ENCODE results near the gene CORO1C. TPM values are rescaled to one million over a fixed set of nuclear protein-coding genes. Genes with fewer than 3 reads are reported as not detected.

The CORO1C gene
- total RNA-seq, 6 experiments from 2014 or later: 36.6 to 100 (median 57.5) TPM

DNA sequence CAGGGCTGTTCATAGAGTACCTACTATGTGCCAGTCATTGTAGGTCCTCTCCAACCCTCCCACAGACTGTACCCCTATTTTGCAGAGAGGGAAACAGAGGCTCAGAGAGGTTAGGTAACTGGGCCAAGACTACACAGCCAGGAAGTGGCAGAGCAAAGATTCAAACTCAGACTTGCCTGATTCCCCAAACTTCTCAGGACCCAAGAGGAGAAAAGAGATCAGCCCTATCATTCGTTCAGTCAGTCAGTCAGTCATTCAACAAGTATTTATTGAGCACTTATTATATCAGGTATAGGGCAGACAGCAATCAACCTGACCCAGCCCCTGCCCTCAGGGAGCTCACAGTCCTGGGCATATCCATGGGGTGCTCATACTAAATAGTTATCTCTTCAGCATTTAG, 39.6 kb upstream of the CORO1C start:
- no peak overlapping the region for H3K4me3 ChIP-seq
- H3K9me3 ChIP-seq: no peaks in the 10 kb centered on the region
- TF ChIP-seq POLR2A (IDR thresholded peaks at IDR 0.05) (no peak), CTCF (IDR thresholded peaks at IDR 0.05) (no peak)
- H3K36me3 ChIP-seq: no peaks in the 10 kb centered on the region
- DNase-seq (no peak), ATAC-seq (no peak)
- WGBS (ENCODE audit: insufficient coverage, low coverage, low lambda C conversion rate, missing lambda C conversion rate): 83% methylated on average over 1 of the region's 1 CpG
- H3K27me3 ChIP-seq: no peaks in the 10 kb centered on the region
- intact Hi-C loops (cut with DNase I): no loop called here
- H3K4me1 ChIP-seq: peaks cover 0 to 15% (median 10%) of the 10 kb centered on the region in 4 donors
- no peak overlapping the region for H3K27ac ChIP-seq

GRCh38 chr12:108770269-108770829, 39.0 kb upstream of the CORO1C start:
- intact Hi-C loops (cut with DNase I): no loop called here
- 80% methylated on average over 3 of the region's 11 CpGs for WGBS (ENCODE audit: insufficient coverage, low coverage, low lambda C conversion rate, missing lambda C conversion rate)
- DNase-seq (no peak), ATAC-seq (no peak)
- no peak overlapping the region for H3K27ac ChIP-seq
- H3K4me3 ChIP-seq: no peak overlapping the region
- H3K27me3 ChIP-seq: no peaks in the 10 kb centered on the region
- no peaks in the 10 kb centered on the region for H3K9me3 ChIP-seq
- TF ChIP-seq POLR2A (IDR thresholded peaks at IDR 0.05) (no peak), CTCF (IDR thresholded peaks at IDR 0.05) (no peak)
- no peaks in the 10 kb centered on the region for H3K36me3 ChIP-seq
- H3K4me1 ChIP-seq: peaks cover 0 to 15% (median 10%) of the 10 kb centered on the region in 4 donors

GRCh38 chr12:108768591-108769500, 37.5 kb upstream of the CORO1C start:
- TF ChIP-seq CTCF (IDR thresholded peaks at IDR 0.05): peak in 1 of 4 donors; percentile 13
- TF ChIP-seq POLR2A (IDR thresholded peaks at IDR 0.05): no peak
- intact Hi-C loops (cut with DNase I): no loop called here
- no peaks in the 10 kb centered on the region for H3K9me3 ChIP-seq
- H3K36me3 ChIP-seq: no peaks in the 10 kb centered on the region
- ATAC-seq (peak; percentile 72 to 86 (median 77)), DNase-seq (peak; percentile 66 to 73 (median 68))
- WGBS (ENCODE audit: insufficient coverage, low coverage, low lambda C conversion rate, missing lambda C conversion rate): 71% methylated on average over 2 of the region's 40 CpGs
- peaks cover 0 to 10% (median 2%) of the 10 kb centered on the region in 4 donors for H3K4me1 ChIP-seq
- H3K27ac ChIP-seq: no peak overlapping the region
- peak overlapping the region; percentile 24 to 45 (median 29) for H3K4me3 ChIP-seq
- H3K27me3 ChIP-seq: no peaks in the 10 kb centered on the region

- peaks cover 0 to 6% (median 0%) of the 10 kb centered on the region in 4 donors for H3K4me1 ChIP-seq
- TF ChIP-seq POLR2A (IDR thresholded peaks at IDR 0.05) (no peak), CTCF (IDR thresholded peaks at IDR 0.05) (no peak)
- H3K27me3 ChIP-seq: no peaks in the 10 kb centered on the region
- no peak overlapping the region for H3K27ac ChIP-seq
- H3K9me3 ChIP-seq: no peaks in the 10 kb centered on the region
- no peak for ATAC-seq
- H3K36me3 ChIP-seq: no peaks in the 10 kb centered on the region
- intact Hi-C loops (cut with DNase I): no loop called here
- no peak for DNase-seq
- WGBS (ENCODE audit: insufficient coverage, low coverage, low lambda C conversion rate, missing lambda C conversion rate): 79% methylated on average over 5 of the region's 6 CpGs
- no peak overlapping the region for H3K4me3 ChIP-seq
Observed at GRCh38 chr12:108766294-108766693, 35.0 kb upstream of the CORO1C start.

All from right lobe of liver (tissue), 6 donors.